Left lung (tissue), 10 donors: ENCODE data around the gene CST3. TPM values are rescaled to one million over a fixed set of nuclear protein-coding genes. Genes with fewer than 3 reads are reported as not detected.
"Not testable (repeated sequence)": the region's sequence is repeated elsewhere in the genome, so short reads cannot be mapped to it uniquely, and the experiment has no call there.

ENCODE experiments used
- ATAC-seq: fragments of 200-7000 bp; cut with Tn5 transposase; one replicate; pipeline ENCODE4 v1.9.1; 2020; ENCODE audit warnings: moderate library complexity
- DNase-seq, 4 donors: peaks; one replicate each; pipeline ENCODE4 v3.0.0-alpha.2; 2013 to 2020
- H3K27ac ChIP-seq, 2 donors: fragments of 200-600 bp; sonication (generic) in 1 of 2; one replicate each; pipeline versions ENCODE4 v1.5.0 to v1.8.0; 2020 to 2021
- H3K27me3 ChIP-seq, 2 donors: fragments of 200-600 bp; sonication (generic) in 1 of 2; one replicate each; pipeline versions ENCODE4 v1.5.0 to v1.8.0; 2020 to 2021
- H3K36me3 ChIP-seq, 2 donors: fragments of 200-600 bp; sonication (generic) in 1 of 2; one replicate each; pipeline versions ENCODE4 v1.5.0 to v1.8.0; 2020 to 2021
- H3K4me1 ChIP-seq, 2 donors: fragments of 200-600 bp; one replicate each; pipeline ENCODE4 v1.8.0; 2021
- H3K4me3 ChIP-seq, 2 donors: fragments of 200-600 bp; sonication (generic) in 1 of 2; one replicate each; pipeline versions ENCODE4 v1.5.0 to v1.8.0; 2020 to 2021; ENCODE audit warnings: mild to moderate bottlenecking in 1 of 2
- H3K9me3 ChIP-seq, 2 donors: fragments of 200-600 bp; sonication (generic) in 1 of 2; one replicate each; pipeline versions ENCODE4 v1.5.0 to v1.8.0; 2020 to 2021
- intact Hi-C, 2 donors: fragments of 100-400 bp; cut with DNase I; formaldehyde crosslinking; loops; one replicate each; pipeline versions ENCODE4 v1.11.2 to v1.14.2; 2022
- polyA plus RNA-seq, 6 donors: library from polyadenylated mRNA; unstranded; fragments of 120-200 nt; gene quantifications; one replicate each; pipeline ENCODE4 v1.2.1, GENCODE V29; 2013; ENCODE audit not compliant: insufficient read length in 6 of 6
- total RNA-seq, 2 donors: library from RNA; stranded (reverse); fragmentation: NEBNext Ultra II Directional; extraction: Animal tissue kit (Norgen Biotek cat#: 25700); gene quantifications; one replicate each; pipeline ENCODE4 v1.2.1, GENCODE V29; 2021
- TF ChIP-seq, protein P1 (sequence below), 2 donors: fragments of 200-600 bp; sonication (generic) in 1 of 2; IDR thresholded peaks; one replicate each; pipeline versions ENCODE4 v1.5.0 to v1.8.0; 2021; ENCODE audit warnings: antibody characterized with exemption in 2 of 2
- donor health status: DM: no; HTN: yes; CAD: no.
- donor health status: DM: no; HTN: no; CAD: no.

CST3 gene
- total and polyA plus RNA-seq, 8 donors = 145 to 714 (median 163) TPM

DNA sequence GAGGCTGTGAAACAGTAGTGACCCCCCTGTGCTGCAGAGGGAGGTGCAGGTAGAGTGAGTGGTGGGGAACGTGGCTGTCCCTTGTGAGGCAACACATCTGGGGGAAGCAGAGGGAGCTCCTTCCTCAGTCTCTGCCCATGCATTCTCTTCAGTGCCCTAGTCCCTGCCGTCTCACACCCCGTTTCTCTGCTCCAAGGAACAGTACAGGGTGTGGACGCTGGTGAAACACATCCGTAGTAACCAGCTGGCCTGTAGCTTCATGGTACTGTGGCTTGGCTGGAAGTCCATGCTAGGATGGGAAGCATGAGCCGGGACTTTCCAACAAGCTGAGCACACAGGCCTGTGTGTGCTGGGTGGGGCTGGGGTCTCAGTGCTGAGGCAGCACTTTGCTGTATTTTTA is 25.4 kb upstream of the CST3 start:
- H3K9me3 ChIP-seq = no peaks in the 10 kb centered on the region
- TF ChIP-seq, protein P1, sequence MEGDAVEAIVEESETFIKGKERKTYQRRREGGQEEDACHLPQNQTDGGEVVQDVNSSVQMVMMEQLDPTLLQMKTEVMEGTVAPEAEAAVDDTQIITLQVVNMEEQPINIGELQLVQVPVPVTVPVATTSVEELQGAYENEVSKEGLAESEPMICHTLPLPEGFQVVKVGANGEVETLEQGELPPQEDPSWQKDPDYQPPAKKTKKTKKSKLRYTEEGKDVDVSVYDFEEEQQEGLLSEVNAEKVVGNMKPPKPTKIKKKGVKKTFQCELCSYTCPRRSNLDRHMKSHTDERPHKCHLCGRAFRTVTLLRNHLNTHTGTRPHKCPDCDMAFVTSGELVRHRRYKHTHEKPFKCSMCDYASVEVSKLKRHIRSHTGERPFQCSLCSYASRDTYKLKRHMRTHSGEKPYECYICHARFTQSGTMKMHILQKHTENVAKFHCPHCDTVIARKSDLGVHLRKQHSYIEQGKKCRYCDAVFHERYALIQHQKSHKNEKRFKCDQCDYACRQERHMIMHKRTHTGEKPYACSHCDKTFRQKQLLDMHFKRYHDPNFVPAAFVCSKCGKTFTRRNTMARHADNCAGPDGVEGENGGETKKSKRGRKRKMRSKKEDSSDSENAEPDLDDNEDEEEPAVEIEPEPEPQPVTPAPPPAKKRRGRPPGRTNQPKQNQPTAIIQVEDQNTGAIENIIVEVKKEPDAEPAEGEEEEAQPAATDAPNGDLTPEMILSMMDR (IDR thresholded peaks at IDR 0.05) = no peak
- ATAC-seq = no peak
- no peak overlapping the region for H3K4me3 ChIP-seq
- intact Hi-C loops = no loop called here
- peaks cover 0 to 5% of the 10 kb centered on the region in 2 donors for H3K27me3 ChIP-seq
- H3K27ac ChIP-seq = no peak overlapping the region
- DNase-seq = no peak
- H3K4me1 ChIP-seq = no peaks in the 10 kb centered on the region
- no peaks in the 10 kb centered on the region for H3K36me3 ChIP-seq

DNA sequence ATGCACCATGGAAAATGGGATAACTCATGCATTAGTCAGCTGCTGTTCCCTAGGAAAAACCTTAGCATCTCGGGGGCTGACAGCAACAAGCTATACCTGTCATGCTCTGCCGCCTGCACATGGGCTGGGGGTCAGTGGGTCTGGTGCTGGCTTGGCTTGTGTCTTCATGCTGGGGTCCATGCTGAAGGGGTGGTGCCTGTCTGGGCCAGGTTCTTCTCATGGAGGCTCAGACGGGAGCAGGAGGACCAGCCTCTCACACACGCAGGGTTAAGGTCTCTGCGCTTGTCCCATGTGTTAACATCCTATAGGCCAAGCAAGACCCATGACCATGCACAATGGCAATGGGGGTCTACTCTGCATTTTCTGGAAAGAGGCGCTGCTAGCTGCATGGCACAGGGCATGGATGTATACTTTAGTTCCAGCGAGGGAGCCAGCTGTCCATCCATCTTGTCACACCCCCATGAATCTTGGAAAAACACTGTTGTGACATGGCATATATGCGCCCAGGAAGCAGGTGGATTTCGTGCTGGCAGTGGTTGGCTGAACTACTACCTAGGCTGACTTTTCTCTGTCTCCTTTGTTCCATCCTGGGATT is 24.6 kb upstream of the CST3 start:
- H3K27ac ChIP-seq = no peak overlapping the region
- intact Hi-C loops = no loop called here
- TF ChIP-seq, protein P1 (IDR thresholded peaks at IDR 0.05) = no peak
- no peaks in the 10 kb centered on the region for H3K9me3 ChIP-seq
- no peak for ATAC-seq
- no peaks in the 10 kb centered on the region for H3K4me1 ChIP-seq
- no peaks in the 10 kb centered on the region for H3K27me3 ChIP-seq
- H3K4me3 ChIP-seq = no peak overlapping the region
- no peak for DNase-seq
- H3K36me3 ChIP-seq = no peaks in the 10 kb centered on the region

DNA sequence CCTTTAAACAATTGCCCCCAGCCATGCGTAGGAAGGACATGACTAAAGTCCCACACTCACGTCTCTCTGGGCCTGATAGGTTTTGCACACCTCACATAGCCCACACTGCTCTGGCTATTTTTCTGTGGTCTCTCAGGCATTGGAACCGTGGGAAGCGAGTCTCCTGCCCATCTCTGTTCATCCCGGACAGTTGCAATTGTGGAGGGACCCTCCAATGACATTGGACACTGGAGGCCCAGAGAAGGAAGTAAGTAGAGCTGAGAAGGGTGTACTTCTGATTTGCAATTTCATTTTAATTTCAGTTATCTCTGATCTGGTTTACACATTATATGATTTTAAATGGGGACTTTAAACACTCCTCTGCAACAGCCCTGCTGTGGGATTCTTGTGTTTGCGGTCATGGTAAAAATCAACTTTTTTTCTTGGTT is 23.3 kb upstream of the CST3 start:
- Histone ChIP-seq H3K4me3 (no peak overlapping the region), H3K27me3 (no peaks in the 10 kb centered on the region), H3K36me3 (no peaks in the 10 kb centered on the region), H3K9me3 (no peaks in the 10 kb centered on the region), H3K27ac (no peak overlapping the region), H3K4me1 (peaks cover 2 to 10% of the 10 kb centered on the region in 2 donors)
- DNase-seq = no peak
- TF ChIP-seq, protein P1 (IDR thresholded peaks at IDR 0.05) = no peak
- ATAC-seq = no peak
- intact Hi-C loops = no loop called here

DNA sequence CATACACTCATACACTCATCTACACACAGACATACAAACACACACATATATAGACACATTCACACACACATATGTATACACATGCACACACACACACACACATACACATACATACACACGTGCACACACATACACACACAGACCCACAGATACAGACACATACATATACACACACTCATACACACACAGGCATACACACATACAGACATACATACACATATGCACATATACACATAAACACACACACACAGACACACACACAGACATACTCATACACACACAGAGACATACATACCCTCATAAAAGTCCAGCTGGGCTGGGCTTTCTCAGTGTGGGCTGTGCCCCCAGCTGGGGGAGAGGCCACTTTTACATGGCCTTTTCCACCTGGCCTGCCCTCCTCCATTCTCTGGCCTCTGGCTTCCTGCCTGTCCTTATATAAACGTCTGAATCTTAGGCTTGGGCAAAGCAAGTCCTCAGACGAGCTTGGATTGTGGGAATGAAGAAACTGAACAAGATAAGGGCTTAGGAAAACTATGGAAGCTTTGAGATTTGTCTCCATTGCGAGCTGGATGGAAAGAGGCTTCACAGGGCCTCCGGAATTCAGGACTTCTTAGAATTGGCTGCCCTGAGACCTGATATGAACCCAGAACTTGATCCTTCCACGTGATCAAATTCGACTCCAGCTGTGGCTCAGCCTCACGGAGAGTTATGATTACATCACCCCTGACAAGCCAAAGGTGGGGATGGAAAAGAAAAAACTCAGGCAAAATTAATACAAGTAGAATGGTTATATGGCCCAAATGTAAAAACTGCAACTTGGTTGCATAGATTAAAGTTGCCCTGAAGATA is 22.5 kb upstream of the CST3 start:
- no peaks in the 10 kb centered on the region for H3K27me3 ChIP-seq
- intact Hi-C loops = no loop called here
- DNase-seq = no peak
- TF ChIP-seq, protein P1 (IDR thresholded peaks at IDR 0.05) = no peak
- H3K27ac ChIP-seq = no peak overlapping the region
- no peaks in the 10 kb centered on the region for H3K36me3 ChIP-seq
- no peaks in the 10 kb centered on the region for H3K9me3 ChIP-seq
- no peak overlapping the region for H3K4me3 ChIP-seq
- no peak for ATAC-seq
- H3K4me1 ChIP-seq = peaks cover 9 to 18% of the 10 kb centered on the region in 2 donors

DNA sequence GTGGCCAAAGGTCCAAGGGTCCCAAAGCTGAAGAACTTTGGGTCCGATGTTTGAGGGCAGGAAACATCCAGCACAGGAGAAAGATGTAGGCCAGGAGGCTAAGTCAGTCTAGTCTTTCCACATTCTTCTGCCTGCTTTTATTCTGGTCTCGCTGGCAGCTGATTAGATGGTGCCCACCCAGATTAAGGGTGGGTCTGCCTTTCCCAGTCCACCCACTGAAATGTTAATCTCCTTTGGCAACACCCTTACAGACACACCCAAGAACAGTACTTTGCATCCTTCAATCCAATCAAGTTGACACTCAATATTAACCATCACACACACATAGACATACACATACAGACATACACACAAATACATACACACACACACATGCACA is 21.8 kb upstream of the CST3 start:
- H3K27ac ChIP-seq, H3K36me3 ChIP-seq, DNase-seq, ATAC-seq, H3K9me3 ChIP-seq, H3K4me3 ChIP-seq, intact Hi-C loops, H3K27me3 ChIP-seq: not testable (repeated sequence)
- H3K4me1 ChIP-seq = peaks cover 9 to 25% of the 10 kb centered on the region in 2 donors
